Measurements from ENCODE around the gene ZNF764. TPM values are rescaled to one million over a fixed set of nuclear protein-coding genes. Genes with fewer than 3 reads are reported as not detected.

ZNF764 gene
- total RNA-seq, 4 donors from 2014 or later: 1.5 to 11.3 (median 7.3) TPM

DNA sequence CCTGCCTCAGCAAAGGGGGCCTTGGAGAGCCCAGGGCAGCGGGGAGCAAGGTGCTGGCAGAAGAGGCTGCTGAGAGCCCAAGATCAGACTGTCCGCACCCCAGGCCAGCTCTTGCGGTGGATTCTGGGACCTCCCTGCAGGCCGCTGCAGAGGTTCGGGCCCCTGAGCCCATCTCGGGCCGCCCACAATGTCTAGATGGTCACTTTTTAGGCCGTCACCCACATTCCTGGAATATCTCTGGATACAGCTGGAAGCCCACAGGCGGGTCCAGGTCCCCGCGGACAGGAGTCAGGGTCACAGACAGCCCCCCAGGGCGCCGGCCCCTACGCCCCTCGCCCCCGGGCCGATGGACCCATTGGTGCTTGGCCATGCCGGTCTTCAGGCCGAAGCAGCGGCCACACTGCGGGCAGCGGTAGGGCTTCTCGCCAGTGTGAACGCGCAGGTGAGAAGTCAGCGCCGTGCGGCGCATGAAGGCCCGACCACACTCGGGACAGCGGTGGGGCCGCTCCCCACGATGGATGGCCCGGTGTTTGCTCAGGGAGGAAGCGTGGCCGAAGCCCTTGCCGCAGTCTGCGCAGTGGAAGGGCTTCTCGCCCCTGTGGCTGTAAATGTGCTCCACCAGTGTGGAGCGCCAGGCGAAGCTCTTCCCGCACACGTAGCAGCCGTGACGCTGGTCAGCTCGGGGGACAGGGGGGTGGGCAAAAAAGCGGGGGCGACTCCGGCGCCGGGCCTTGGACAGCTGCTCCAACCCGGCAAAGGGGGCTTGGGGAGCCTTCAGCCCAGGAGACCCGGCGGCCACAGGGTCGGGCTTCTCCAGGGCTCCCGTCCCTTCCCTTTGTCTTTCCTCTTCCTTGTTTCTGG lies 25.7 kb downstream of the ZNF764 start:
- H3K36me3 ChIP-seq: no peaks in the 10 kb centered on the region
- H3K4me1 ChIP-seq: peaks cover 0 to 6% of the 10 kb centered on the region in 2 donors
- no peak for DNase-seq
- TF ChIP-seq, protein P1, sequence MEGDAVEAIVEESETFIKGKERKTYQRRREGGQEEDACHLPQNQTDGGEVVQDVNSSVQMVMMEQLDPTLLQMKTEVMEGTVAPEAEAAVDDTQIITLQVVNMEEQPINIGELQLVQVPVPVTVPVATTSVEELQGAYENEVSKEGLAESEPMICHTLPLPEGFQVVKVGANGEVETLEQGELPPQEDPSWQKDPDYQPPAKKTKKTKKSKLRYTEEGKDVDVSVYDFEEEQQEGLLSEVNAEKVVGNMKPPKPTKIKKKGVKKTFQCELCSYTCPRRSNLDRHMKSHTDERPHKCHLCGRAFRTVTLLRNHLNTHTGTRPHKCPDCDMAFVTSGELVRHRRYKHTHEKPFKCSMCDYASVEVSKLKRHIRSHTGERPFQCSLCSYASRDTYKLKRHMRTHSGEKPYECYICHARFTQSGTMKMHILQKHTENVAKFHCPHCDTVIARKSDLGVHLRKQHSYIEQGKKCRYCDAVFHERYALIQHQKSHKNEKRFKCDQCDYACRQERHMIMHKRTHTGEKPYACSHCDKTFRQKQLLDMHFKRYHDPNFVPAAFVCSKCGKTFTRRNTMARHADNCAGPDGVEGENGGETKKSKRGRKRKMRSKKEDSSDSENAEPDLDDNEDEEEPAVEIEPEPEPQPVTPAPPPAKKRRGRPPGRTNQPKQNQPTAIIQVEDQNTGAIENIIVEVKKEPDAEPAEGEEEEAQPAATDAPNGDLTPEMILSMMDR (IDR thresholded peaks at IDR 0.05): no peak
- no peak for TF ChIP-seq POLR2A (IDR thresholded peaks at IDR 0.05)
- intact Hi-C loops (cut with DNase I; ENCODE audit: low total_unique reads): no loop called here
- H3K27me3 ChIP-seq: no peaks in the 10 kb centered on the region
- no peak overlapping the region for H3K27ac ChIP-seq
- no peaks in the 10 kb centered on the region for H3K9me3 ChIP-seq
- H3K4me3 ChIP-seq: no peak overlapping the region

DNA sequence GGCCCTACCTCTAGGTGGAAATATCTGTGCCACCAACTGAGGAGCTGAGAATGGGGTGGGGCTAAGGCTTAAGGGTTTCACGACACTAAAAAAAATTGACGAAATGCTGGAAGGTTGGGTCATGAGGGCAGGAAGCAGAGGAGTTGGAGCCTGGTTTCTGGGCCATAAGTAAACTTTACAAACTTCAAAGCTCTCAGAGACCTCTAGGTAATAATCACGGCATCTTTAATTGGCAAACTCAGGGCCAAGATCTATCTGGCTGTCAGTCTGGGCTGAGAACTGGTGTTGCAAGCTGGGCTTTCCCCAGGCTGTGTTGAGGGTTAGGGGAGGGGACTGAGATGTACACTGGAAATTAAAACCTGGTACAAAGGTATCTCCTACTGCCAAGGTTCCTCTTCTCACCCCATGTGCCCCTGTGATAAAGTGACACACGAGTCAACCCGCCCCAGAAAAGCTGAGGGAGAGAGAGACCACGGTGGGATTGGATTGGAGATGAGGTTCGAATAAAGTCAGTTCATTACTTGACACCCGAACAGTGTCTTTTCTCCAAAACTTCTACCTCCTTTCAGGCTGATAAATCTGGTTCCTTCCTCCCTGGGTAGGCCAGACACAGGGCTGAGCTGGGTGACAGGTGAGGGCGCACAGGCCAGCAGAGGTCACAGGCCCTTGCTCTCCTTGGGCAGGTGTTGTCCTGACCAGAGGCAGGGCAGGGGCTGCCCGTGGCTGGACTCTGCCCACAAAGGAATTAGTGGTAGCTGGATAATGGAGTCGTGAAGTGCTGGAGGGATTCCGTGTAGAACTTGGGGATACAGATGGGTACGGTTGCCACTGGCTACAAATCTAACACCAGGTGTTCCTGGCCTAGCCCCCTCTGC lies 27.8 kb downstream of the ZNF764 start:
- H3K36me3 ChIP-seq: no peaks in the 10 kb centered on the region
- no peaks in the 10 kb centered on the region for H3K9me3 ChIP-seq
- TF ChIP-seq, protein P1 (IDR thresholded peaks at IDR 0.05): no peak
- TF ChIP-seq POLR2A (IDR thresholded peaks at IDR 0.05): no peak
- intact Hi-C loops (cut with DNase I; ENCODE audit: low total_unique reads): no loop called here
- no peak overlapping the region for H3K4me3 ChIP-seq
- no peak overlapping the region for H3K27ac ChIP-seq
- no peaks in the 10 kb centered on the region for H3K27me3 ChIP-seq
- H3K4me1 ChIP-seq: peaks cover 0 to 6% of the 10 kb centered on the region in 2 donors
- DNase-seq: no peak

DNA sequence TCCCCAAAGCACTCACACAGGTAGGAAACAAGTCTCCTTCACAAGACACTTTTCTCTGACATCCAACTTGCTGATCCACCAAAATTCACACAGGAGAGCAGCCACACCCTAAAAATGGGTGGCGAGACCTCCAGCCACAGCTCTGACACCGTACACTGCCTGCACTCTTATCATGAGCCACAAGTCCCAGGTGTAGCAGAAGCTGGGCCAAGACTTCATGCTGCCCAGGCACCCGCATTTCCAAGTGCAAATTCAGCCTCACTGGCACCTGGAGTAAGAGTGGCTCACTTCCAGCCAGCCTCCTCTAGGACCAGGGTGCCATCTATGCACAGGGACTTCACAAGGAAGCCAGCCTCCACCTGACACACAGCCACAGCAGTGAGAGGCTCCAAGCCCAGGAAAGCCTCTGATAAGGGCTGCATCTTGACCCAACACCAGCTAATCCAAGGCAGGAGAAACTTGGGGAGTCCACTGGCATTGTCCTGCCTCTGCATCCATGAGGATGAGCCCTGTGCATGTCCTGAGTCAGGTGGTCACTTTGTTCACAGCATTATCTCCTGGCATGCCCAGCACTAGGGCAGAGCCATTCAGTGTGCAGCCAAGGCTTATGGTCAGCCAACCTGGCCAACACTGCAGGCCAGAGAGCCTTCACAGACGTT lies 29.2 kb downstream of the ZNF764 start:
- DNase-seq: no peak
- no peaks in the 10 kb centered on the region for H3K27me3 ChIP-seq
- TF ChIP-seq, protein P1 (IDR thresholded peaks at IDR 0.05): no peak
- no peak for TF ChIP-seq POLR2A (IDR thresholded peaks at IDR 0.05)
- H3K4me3 ChIP-seq: no peak overlapping the region
- H3K4me1 ChIP-seq: peaks cover 0 to 6% of the 10 kb centered on the region in 2 donors
- no peaks in the 10 kb centered on the region for H3K36me3 ChIP-seq
- intact Hi-C loops (cut with DNase I; ENCODE audit: low total_unique reads): no loop called here
- H3K27ac ChIP-seq: peak overlapping the region in 1 of 2 donors; percentile 17
- H3K9me3 ChIP-seq: no peaks in the 10 kb centered on the region

DNA sequence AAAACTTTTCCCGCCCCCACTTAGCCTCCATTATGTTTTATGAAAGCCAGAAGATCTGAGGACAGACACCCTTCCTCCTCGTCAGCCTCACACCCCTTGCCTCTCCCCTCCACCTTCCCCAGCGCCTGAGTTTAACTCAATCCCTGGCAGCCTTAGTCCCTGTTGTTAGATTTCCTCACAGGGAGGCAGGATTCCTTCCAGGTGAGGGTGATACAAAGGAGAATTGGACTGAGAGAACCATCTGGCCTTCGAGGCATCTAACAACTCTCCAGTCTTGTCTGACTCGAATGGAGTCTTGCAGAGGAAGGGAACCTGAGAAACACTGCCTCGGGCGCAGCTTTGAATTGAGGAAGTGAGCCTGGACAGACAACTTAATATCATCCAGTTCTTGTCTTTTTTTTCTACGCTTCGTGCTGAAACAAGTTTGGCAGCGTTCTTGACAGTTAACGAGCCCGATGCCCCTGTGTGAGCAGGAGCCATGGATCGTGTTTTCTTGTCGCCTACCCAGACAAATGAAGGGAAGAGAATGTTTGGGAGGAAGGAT lies 30.5 kb downstream of the ZNF764 start:
- peak overlapping the region; percentile 17 to 91 for H3K4me3 ChIP-seq
- H3K36me3 ChIP-seq: no peaks in the 10 kb centered on the region
- no peaks in the 10 kb centered on the region for H3K27me3 ChIP-seq
- DNase-seq: no peak
- intact Hi-C loops (cut with DNase I; ENCODE audit: low total_unique reads): no loop called here
- no peaks in the 10 kb centered on the region for H3K9me3 ChIP-seq
- H3K4me1 ChIP-seq: peaks cover 0 to 6% of the 10 kb centered on the region in 2 donors
- TF ChIP-seq, protein P1 (IDR thresholded peaks at IDR 0.05): no peak
- TF ChIP-seq POLR2A (IDR thresholded peaks at IDR 0.05): no peak
- H3K27ac ChIP-seq: peak overlapping the region; percentile 96 to 100

Measured in uterus (tissue), 4 donors.